Measurements from ENCODE around the gene CYB5R4.

DNA sequence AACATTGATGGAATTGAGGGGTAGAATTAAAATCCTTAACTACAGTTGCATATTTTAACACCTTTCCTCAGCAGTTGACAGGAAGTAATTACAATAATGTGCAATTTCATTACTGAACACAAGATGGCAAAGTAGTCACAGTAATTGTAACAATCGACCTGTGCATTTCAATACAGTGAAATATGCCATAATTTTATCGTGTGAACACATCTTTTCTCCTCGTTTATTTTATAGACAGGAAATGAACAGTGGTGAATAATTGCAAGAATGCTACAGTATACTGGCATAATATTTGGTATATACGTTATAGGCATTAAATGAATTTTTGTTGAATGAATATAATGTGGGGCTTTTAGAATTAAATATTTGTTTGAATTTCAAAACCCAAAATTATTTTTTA, 25.0 kb downstream of the CYB5R4 start:
- TF ChIP-seq, protein P1, sequence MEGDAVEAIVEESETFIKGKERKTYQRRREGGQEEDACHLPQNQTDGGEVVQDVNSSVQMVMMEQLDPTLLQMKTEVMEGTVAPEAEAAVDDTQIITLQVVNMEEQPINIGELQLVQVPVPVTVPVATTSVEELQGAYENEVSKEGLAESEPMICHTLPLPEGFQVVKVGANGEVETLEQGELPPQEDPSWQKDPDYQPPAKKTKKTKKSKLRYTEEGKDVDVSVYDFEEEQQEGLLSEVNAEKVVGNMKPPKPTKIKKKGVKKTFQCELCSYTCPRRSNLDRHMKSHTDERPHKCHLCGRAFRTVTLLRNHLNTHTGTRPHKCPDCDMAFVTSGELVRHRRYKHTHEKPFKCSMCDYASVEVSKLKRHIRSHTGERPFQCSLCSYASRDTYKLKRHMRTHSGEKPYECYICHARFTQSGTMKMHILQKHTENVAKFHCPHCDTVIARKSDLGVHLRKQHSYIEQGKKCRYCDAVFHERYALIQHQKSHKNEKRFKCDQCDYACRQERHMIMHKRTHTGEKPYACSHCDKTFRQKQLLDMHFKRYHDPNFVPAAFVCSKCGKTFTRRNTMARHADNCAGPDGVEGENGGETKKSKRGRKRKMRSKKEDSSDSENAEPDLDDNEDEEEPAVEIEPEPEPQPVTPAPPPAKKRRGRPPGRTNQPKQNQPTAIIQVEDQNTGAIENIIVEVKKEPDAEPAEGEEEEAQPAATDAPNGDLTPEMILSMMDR (conservative IDR thresholded peaks at IDR 0.05; ENCODE audit: low read depth, low read length) = peak; percentile 79
- no peak for TF ChIP-seq EZH2 (IDR thresholded peaks at IDR 0.05; ENCODE audit: borderline replicate concordance, low read depth, low read length, poor library complexity, severe bottlenecking)
